H9 (cell line): ENCODE data around the gene GPC4. TPM values are rescaled to one million over a fixed set of nuclear protein-coding genes. Genes with fewer than 3 reads are reported as not detected.
A peak's percentile ranks its signal among the peaks of the same experiment; 100 is the strongest.

ENCODE experiments used
- DNase-seq: peaks from one replicate; pipeline ENCODE4 v3.0.0-alpha.2; 2017
- H2AFZ ChIP-seq: one replicate; pipeline ENCODE4 v1.6.1; 2013; ENCODE audit warnings: mild to moderate bottlenecking, low read length, control low read depth, moderate library complexity
- H2AK5ac ChIP-seq: 2 replicates; pipeline ENCODE4 v1.6.1; 2013; ENCODE audit warnings: low read length, control low read depth, mixed read lengths; ENCODE audit not compliant: insufficient read length
- H2BK120ac ChIP-seq: one replicate; pipeline ENCODE4 v1.6.1; 2013; ENCODE audit warnings: low read depth, mild to moderate bottlenecking, low read length, control low read depth, inconsistent platforms; ENCODE audit not compliant: poor library complexity, severe bottlenecking
- H2BK12ac ChIP-seq: 2 replicates; pipeline ENCODE4 v1.6.1; 2013; ENCODE audit warnings: low read length, control low read depth, mixed read lengths, low read depth; ENCODE audit not compliant: insufficient read length
- H2BK15ac ChIP-seq: 2 replicates; pipeline ENCODE4 v1.6.1; 2013; ENCODE audit warnings: low read depth, low read length, control low read depth
- H2BK20ac ChIP-seq: one replicate; pipeline ENCODE4 v1.6.1; 2013; ENCODE audit warnings: low read depth, mild to moderate bottlenecking, low read length, control low read depth, inconsistent platforms; ENCODE audit not compliant: poor library complexity, severe bottlenecking
- H2BK5ac ChIP-seq: 2 replicates; pipeline ENCODE4 v1.6.1; 2013; ENCODE audit warnings: low read length, control low read depth, mixed read lengths; ENCODE audit not compliant: insufficient read length
- H3K14ac ChIP-seq: 2 replicates; pipeline ENCODE4 v1.6.1; 2013; ENCODE audit warnings: low read length, control low read depth; ENCODE audit not compliant: insufficient read depth
- H3K18ac ChIP-seq: 2 replicates; pipeline ENCODE4 v1.6.1; 2013; ENCODE audit warnings: low read depth, mild to moderate bottlenecking, mixed read lengths, low read length, control low read depth; ENCODE audit not compliant: insufficient read length
- H3K23ac ChIP-seq: 2 replicates; pipeline ENCODE4 v1.6.1; 2013; ENCODE audit warnings: low read length, control low read depth, mixed read lengths, low read depth; ENCODE audit not compliant: insufficient read length
- H3K23me2 ChIP-seq: 2 replicates; pipeline ENCODE4 v1.6.1; 2013; ENCODE audit warnings: low read depth, mild to moderate bottlenecking, mixed read lengths, low read length, control low read depth; ENCODE audit not compliant: insufficient read length, poor library complexity, severe bottlenecking
- H3K27ac ChIP-seq: 2 replicates; pipeline ENCODE4 v1.5.1; 2013; ENCODE audit warnings: low read length, control low read depth, mixed read lengths, low read depth; ENCODE audit not compliant: insufficient read length
- H3K27me3 ChIP-seq: 2 replicates; pipeline ENCODE4 v1.6.1; 2013; ENCODE audit warnings: low read length, control low read depth, inconsistent platforms; ENCODE audit not compliant: insufficient read depth
- H3K4ac ChIP-seq: 2 replicates; pipeline ENCODE4 v1.6.1; 2013; ENCODE audit warnings: low read depth, mild to moderate bottlenecking, control low read depth, inconsistent platforms, low read length, moderate library complexity
- H3K4me1 ChIP-seq: 2 replicates; pipeline ENCODE4 v1.6.1; 2013; ENCODE audit warnings: low read length, control low read depth, inconsistent platforms; ENCODE audit not compliant: insufficient read depth
- H3K4me2 ChIP-seq: 2 replicates; pipeline ENCODE4 v1.6.1; 2013; ENCODE audit warnings: low read length, control low read depth, mixed read lengths; ENCODE audit not compliant: insufficient read length, insufficient read depth
- H3K56ac ChIP-seq: 2 replicates; pipeline ENCODE4 v1.6.1; 2013; ENCODE audit warnings: low read depth, mild to moderate bottlenecking, mixed read lengths, low read length, control low read depth; ENCODE audit not compliant: insufficient read length
- H3K79me1 ChIP-seq: 2 replicates; pipeline ENCODE4 v1.6.1; 2013; ENCODE audit warnings: low read depth, mild to moderate bottlenecking, moderate library complexity, low read length, control low read depth, inconsistent platforms; ENCODE audit not compliant: insufficient read depth, poor library complexity, severe bottlenecking
- H3K79me2 ChIP-seq: 2 replicates; pipeline ENCODE4 v1.6.1; 2013; ENCODE audit warnings: low read length, control low read depth, inconsistent platforms; ENCODE audit not compliant: insufficient read depth
- H3K9ac ChIP-seq: 2 replicates; pipeline ENCODE4 v1.6.1; 2013; ENCODE audit warnings: low read length, control low read depth, mixed read lengths; ENCODE audit not compliant: insufficient read length; ENCODE audit errors: extremely low read depth
- H3K9me3 ChIP-seq: one replicate; pipeline ENCODE4 v1.6.1; 2013; ENCODE audit warnings: low read depth, low read length, inconsistent platforms; ENCODE audit not compliant: control insufficient read depth
- H3T11ph ChIP-seq: one replicate; pipeline ENCODE4 v1.6.1; 2013; ENCODE audit warnings: mild to moderate bottlenecking, low read length, control low read depth, inconsistent platforms
- H4K20me1 ChIP-seq: one replicate; pipeline ENCODE4 v1.6.1; 2013; ENCODE audit not compliant: control insufficient read depth, insufficient read length, insufficient read depth
- H4K5ac ChIP-seq: 2 replicates; pipeline ENCODE4 v1.6.1; 2013; ENCODE audit warnings: low read depth, mild to moderate bottlenecking, mixed read lengths, low read length, control low read depth; ENCODE audit not compliant: insufficient read length
- H4K8ac ChIP-seq: replicated peaks from 2 replicates; pipeline ENCODE4 v1.6.1; 2013; ENCODE audit warnings: low read length, control low read depth, mixed read lengths, low read depth; ENCODE audit not compliant: insufficient read length
- H4K91ac ChIP-seq: 2 replicates; pipeline ENCODE4 v1.6.1; 2013; ENCODE audit warnings: low read depth, mild to moderate bottlenecking, moderate library complexity, mixed read lengths, low read length, control low read depth; ENCODE audit not compliant: insufficient read length
- H3K27ac Mint-ChIP-seq, 3 experiments: 2 replicates in 2 of 3; 3 replicates in 1 of 3; pipeline ENCODE4 v1.8.0; 2020 to 2021; ENCODE audit warnings: mixed read lengths in 3 of 3, mild to moderate bottlenecking in 1 of 3, moderate library complexity in 1 of 3
- H3K27me3 Mint-ChIP-seq: 2 replicates; pipeline ENCODE4 v1.8.0; 2021; ENCODE audit warnings: low read depth, mild to moderate bottlenecking, moderate library complexity, mixed read lengths
- H3K36me3 Mint-ChIP-seq, 3 experiments: 2 replicates in 2 of 3; 3 replicates in 1 of 3; pipeline ENCODE4 v1.8.0; 2020 to 2021; ENCODE audit warnings: low read depth in 3 of 3, mixed read lengths in 3 of 3; ENCODE audit not compliant: insufficient read depth in 1 of 3
- H3K4me1 Mint-ChIP-seq, 2 experiments: 2 replicates each; pipeline ENCODE4 v1.8.0; 2020; ENCODE audit warnings: mixed read lengths in 2 of 2
- H3K4me3 Mint-ChIP-seq, 2 experiments: 2 replicates in 1 of 2; 3 replicates in 1 of 2; pipeline ENCODE4 v1.8.0; 2020 to 2021; ENCODE audit warnings: mild to moderate bottlenecking in 2 of 2, mixed read lengths in 2 of 2, moderate library complexity in 1 of 2
- H3K9me3 Mint-ChIP-seq, 2 experiments: 2 replicates in 1 of 2; 3 replicates in 1 of 2; pipeline ENCODE4 v1.8.0; 2020; ENCODE audit warnings: mild to moderate bottlenecking in 2 of 2, mixed read lengths in 2 of 2, moderate library complexity in 1 of 2
- CTCF ChIP-seq: fragments of 200-600 bp; sonication (generic); conservative IDR thresholded peaks from 3 replicates; pipeline ENCODE4 v1.8.0; 2021; ENCODE audit warnings: antibody characterized with exemption, mild to moderate bottlenecking
- WGBS: extraction: QIAGEN DNeasy Blood & Tissue Kit; methylation state at CpG from one replicate; pipeline ENCODE4 v1.1.7; 2013; ENCODE audit warnings: missing lambda C conversion rate, low lambda C conversion rate, mixed read lengths; ENCODE audit not compliant: insufficient read length; ENCODE audit errors: extremely low coverage; 5-methylcytosine and 5-hydroxymethylcytosine counted together
- total RNA-seq: library from RNA; stranded (reverse); gene quantifications from 2 replicates; pipeline ENCODE4 v1.2.1, GENCODE V29; 2021

The GPC4 gene
- total RNA-seq, 1 experiment from 2014 or later, result 416 TPM

- Histone ChIP-seq H2BK5ac (no peak overlapping the region), H3T11ph (no peak overlapping the region), H4K91ac (no peak overlapping the region), H2BK12ac (no peak overlapping the region), H2AFZ (no peak overlapping the region), H3K56ac (no peak overlapping the region), H4K5ac (no peak overlapping the region), H3K23me2 (no peaks in the 10 kb centered on the region), H4K20me1 (no peaks in the 10 kb centered on the region), H3K9me3 (no peaks in the 10 kb centered on the region), H3K4me2 (peak overlapping the region; percentile 13), H2BK15ac (no peak overlapping the region), H3K27ac (peak overlapping the region; percentile 8), H3K79me1 (no peaks in the 10 kb centered on the region), H2AK5ac (no peak overlapping the region), H2BK120ac (no peak overlapping the region), H3K9ac (peak overlapping the region; percentile 26), H4K8ac (no peak overlapping the region), H3K4me1 (peaks cover 22% of the 10 kb centered on the region; the same call in 1 of the 2 replicates), H3K4ac (no peak overlapping the region), H3K23ac (no peak overlapping the region), H2BK20ac (no peak overlapping the region), H3K27me3 (no peaks in the 10 kb centered on the region), H3K79me2 (no peaks in the 10 kb centered on the region), H3K14ac (no peak overlapping the region), H3K18ac (no peak overlapping the region)
- peak; percentile 76 for DNase-seq
- peaks cover 66 to 69% of the 10 kb centered on the region in 2 experiments for H3K4me1 Mint-ChIP-seq
- H3K27me3 Mint-ChIP-seq, result no peaks in the 10 kb centered on the region; the same call in 1 of the 2 replicates
- H3K27ac Mint-ChIP-seq, result peak overlapping the region; percentile 96 to 98 (median 96)
- H3K4me3 Mint-ChIP-seq, result peak overlapping the region; percentile 60 to 78
- TF ChIP-seq CTCF, result no peak
- no CpG with 5 or more reads among the region's 16 CpGs for WGBS
- H3K36me3 Mint-ChIP-seq, result no peaks in the 10 kb centered on the region
- peaks cover 0 to 3% of the 10 kb centered on the region in 2 experiments; a peak in 2 of 5 replicates for H3K9me3 Mint-ChIP-seq
Observed at GRCh38 chrX:133444952-133445831, 29.9 kb upstream of the GPC4 start.
